ENCODE measurements around the gene CPZ.

- TF ChIP-seq POLR2AphosphoS5 (IDR thresholded peaks at IDR 0.05; ENCODE audit: low read depth, low read length), result no peak
- no peak for TF ChIP-seq SIN3A (IDR thresholded peaks at IDR 0.05; ENCODE audit: borderline replicate concordance, insufficient read depth, low read length)
- TF ChIP-seq TAF1 (IDR thresholded peaks at IDR 0.05; ENCODE audit: borderline replicate concordance, insufficient read depth, low read length), result no peak
- TF ChIP-seq REST (IDR thresholded peaks at IDR 0.05; ENCODE audit: insufficient read depth in 1 of 2, low read depth in 2 of 2, low read length in 2 of 2), result no peak
Measured at GRCh38 chr4:8582941-8583654, 9.5 kb upstream of the CPZ start.

All from PFSK-1 (cell line).